Body of pancreas (tissue), 4 donors: ENCODE data around the gene SPACA6. TPM values are rescaled to one million over a fixed set of nuclear protein-coding genes. Genes with fewer than 3 reads are reported as not detected.

Source experiments
- ATAC-seq: fragments of 150-250 bp; one replicate; pipeline ENCODE4 v1.9.1; 2016
- DNase-seq, 4 donors: peaks; one replicate each; pipeline ENCODE4 v3.0.0-alpha.2; 2019
- H3K27ac ChIP-seq, 4 donors: fragments of 200-600 bp; sonication (generic); 1 replicate in 3 of 4; 2 replicates in 1 of 4; pipeline versions ENCODE4 v1.5.1 to v1.6.1; 2016 to 2019; ENCODE audit warnings: mild to moderate bottlenecking in 1 of 4, mixed read lengths in 1 of 4, moderate library complexity in 1 of 4
- H3K27me3 ChIP-seq, 2 donors: fragments of 200-600 bp; sonication (generic); one replicate each; pipeline ENCODE4 v1.6.0; 2016; ENCODE audit warnings: mild to moderate bottlenecking in 1 of 2
- H3K36me3 ChIP-seq, 2 donors: fragments of 200-600 bp; sonication (generic); replicated peaks in 1 of 2; 2 replicates each; pipeline ENCODE4 v1.5.1; 2016; ENCODE audit warnings: low read depth in 2 of 2; ENCODE audit not compliant: insufficient read depth in 1 of 2
- H3K4me1 ChIP-seq: fragments of 200-600 bp; sonication (generic); one replicate; pipeline ENCODE4 v1.6.0; 2016
- H3K4me3 ChIP-seq, 2 donors: fragments of 200-600 bp; sonication (generic); 1 replicate in 1 of 2; 2 replicates in 1 of 2; pipeline ENCODE4 v1.5.1; 2016 to 2019
- H3K9me3 ChIP-seq, 3 donors: fragments of 200-600 bp; sonication (generic); 1 replicate in 2 of 3; 2 replicates in 1 of 3; pipeline ENCODE4 v1.5.1; 2016
- CTCF ChIP-seq, 7 experiments: fragments of 450-650 bp in 4 of 7; fragments of 200-600 bp in 3 of 7; sonication (generic) in 3 of 7; IDR thresholded peaks; one replicate each; pipeline ENCODE4 v1.5.1; 2016 to 2019; ENCODE audit warnings: antibody characterized with exemption in 7 of 7
- POLR2A ChIP-seq, 3 donors: fragments of 450-650 bp; IDR thresholded peaks; one replicate each; pipeline ENCODE4 v1.6.1; 2016; ENCODE audit warnings: antibody characterized with exemption in 3 of 3, mild to moderate bottlenecking in 2 of 3
- WGBS, 2 donors: methylation state at CpG; one replicate each; pipeline ENCODE4 v1.1.5; 2017; 5-methylcytosine and 5-hydroxymethylcytosine counted together
- intact Hi-C: fragments of 100-400 bp; cut with DNase I; formaldehyde crosslinking; loops from one replicate; pipeline ENCODE4 v1.15.1; 2023
- total RNA-seq, 2 donors: library from RNA; depleted of rRNA; stranded (reverse); fragments of >200 nt; gene quantifications; one replicate each; pipeline ENCODE4 v1.1.0, GENCODE V29; 2016

SPACA6 gene
- total RNA-seq, 2 donors from 2014 or later, result 7.9 to 16.3 TPM

GRCh38 chr19:51652266-51652665 is 40.9 kb upstream of the SPACA6 start:
- Histone ChIP-seq H3K27me3 (no peaks in the 10 kb centered on the region), H3K27ac (no peak overlapping the region), H3K4me3 (no peak overlapping the region), H3K9me3 (no peaks in the 10 kb centered on the region), H3K36me3 (no peaks in the 10 kb centered on the region), H3K4me1 (no peaks in the 10 kb centered on the region)
- TF ChIP-seq POLR2A (IDR thresholded peaks at IDR 0.05) (no peak), CTCF (IDR thresholded peaks at IDR 0.05) (no peak)
- ATAC-seq (no peak), DNase-seq (no peak)
- intact Hi-C loops, result loop anchor here (10.0 kb wide), 1 partner anchor 177 kb away; the partner anchor contains the start of gene CEACAM18
- WGBS, 2 donors, result 55 to 57% methylated on average over 4 of the region's 4 CpGs

- ATAC-seq, result no peak
- DNase-seq, result no peak
- Histone ChIP-seq H3K27me3 (no peaks in the 10 kb centered on the region), H3K4me3 (no peak overlapping the region), H3K27ac (no peak overlapping the region), H3K36me3 (no peaks in the 10 kb centered on the region), H3K9me3 (no peaks in the 10 kb centered on the region), H3K4me1 (no peaks in the 10 kb centered on the region)
- 41 to 47% methylated on average over 2 of the region's 2 CpGs for WGBS, 2 donors
- intact Hi-C loops, result loop anchor here (10.0 kb wide), 1 partner anchor 178 kb away; the partner anchor contains the start of gene CEACAM18
- no peak for TF ChIP-seq POLR2A (IDR thresholded peaks at IDR 0.05)
- no peak for TF ChIP-seq CTCF (IDR thresholded peaks at IDR 0.05)
Observed at GRCh38 chr19:51653162-51653561, 40.0 kb upstream of the SPACA6 start.

- Histone ChIP-seq H3K27me3 (no peaks in the 10 kb centered on the region), H3K9me3 (no peaks in the 10 kb centered on the region), H3K4me3 (no peak overlapping the region), H3K36me3 (no peaks in the 10 kb centered on the region), H3K4me1 (no peaks in the 10 kb centered on the region), H3K27ac (no peak overlapping the region)
- intact Hi-C loops, result loop anchor here (10.0 kb wide), 1 partner anchor 180 kb away; the partner anchor contains the start of gene CEACAM18
- DNase-seq (no peak), ATAC-seq (no peak)
- 43 to 57% methylated on average over 4 of the region's 4 CpGs for WGBS, 2 donors
- TF ChIP-seq POLR2A (IDR thresholded peaks at IDR 0.05) (no peak), CTCF (IDR thresholded peaks at IDR 0.05) (no peak)
Observed at GRCh38 chr19:51654783-51655182, 38.3 kb upstream of the SPACA6 start.

GRCh38 chr19:51660975-51661600 is 32.0 kb upstream of the SPACA6 start:
- Histone ChIP-seq H3K4me1 (no peaks in the 10 kb centered on the region), H3K27ac (no peak overlapping the region), H3K36me3 (no peaks in the 10 kb centered on the region), H3K27me3 (no peaks in the 10 kb centered on the region), H3K9me3 (no peaks in the 10 kb centered on the region), H3K4me3 (no peak overlapping the region)
- peak in 6 of 7 experiments; percentile 19 to 54 (median 34) for TF ChIP-seq CTCF (IDR thresholded peaks at IDR 0.05)
- no peak for TF ChIP-seq POLR2A (IDR thresholded peaks at IDR 0.05)
- WGBS, 2 donors, result 11 to 15% methylated on average over 9 to 10 of the region's 10 CpGs
- ATAC-seq, result no peak
- intact Hi-C loops, result no loop called here
- peak; percentile 61 to 77 (median 68) for DNase-seq

- no peak for DNase-seq
- Histone ChIP-seq H3K9me3 (no peaks in the 10 kb centered on the region), H3K27ac (no peak overlapping the region), H3K36me3 (no peaks in the 10 kb centered on the region), H3K4me3 (no peak overlapping the region), H3K4me1 (no peaks in the 10 kb centered on the region), H3K27me3 (no peaks in the 10 kb centered on the region)
- no peak for ATAC-seq
- no peak for TF ChIP-seq CTCF (IDR thresholded peaks at IDR 0.05)
- no peak for TF ChIP-seq POLR2A (IDR thresholded peaks at IDR 0.05)
- intact Hi-C loops, result no loop called here
- 25 to 44% methylated on average over 3 of the region's 3 CpGs for WGBS, 2 donors
Observed at GRCh38 chr19:51663650-51664049, 29.5 kb upstream of the SPACA6 start.
